Liver (tissue), 9 donors: ENCODE data around the gene MAPK8. TPM values are rescaled to one million over a fixed set of nuclear protein-coding genes. Genes with fewer than 3 reads are reported as not detected.

ENCODE experiments used
- DNase-seq: peaks from one replicate; pipeline ENCODE4 v3.0.0-alpha.2; 2017; ENCODE audit warnings: low spot score
- H3K27ac ChIP-seq, 2 donors: one replicate each; pipeline ENCODE4 v1.7.0; 2013; ENCODE audit warnings: inconsistent platforms in 2 of 2, low read length in 2 of 2, control low read depth in 1 of 2, low read depth in 1 of 2, mild to moderate bottlenecking in 1 of 2
- H3K27me3 ChIP-seq, 4 donors: one replicate each; pipeline versions ENCODE4 v1.6.1 to v1.7.0; 2013; ENCODE audit warnings: low read length in 3 of 4, inconsistent platforms in 1 of 4, mild to moderate bottlenecking in 1 of 4, moderate library complexity in 1 of 4; ENCODE audit not compliant: control insufficient read depth in 4 of 4, insufficient read depth in 4 of 4
- H3K36me3 ChIP-seq, 4 donors: one replicate each; pipeline versions ENCODE4 v1.6.1 to v1.7.0; 2013; ENCODE audit warnings: low read length in 3 of 4, mild to moderate bottlenecking in 3 of 4, low read depth in 1 of 4, moderate library complexity in 1 of 4; ENCODE audit not compliant: control insufficient read depth in 4 of 4, insufficient read depth in 3 of 4
- H3K4me1 ChIP-seq, 4 donors: one replicate each; pipeline versions ENCODE4 v1.6.1 to v1.7.0; 2013; ENCODE audit warnings: low read length in 3 of 4, mild to moderate bottlenecking in 3 of 4, moderate library complexity in 1 of 4; ENCODE audit not compliant: control insufficient read depth in 4 of 4, insufficient read depth in 4 of 4
- H3K4me3 ChIP-seq, 3 donors: one replicate each; pipeline versions ENCODE4 v1.6.1 to v1.7.0; 2013; ENCODE audit warnings: low read length in 3 of 3, control low read depth in 1 of 3, low read depth in 1 of 3, mild to moderate bottlenecking in 1 of 3
- H3K9ac ChIP-seq, 2 donors: one replicate each; pipeline ENCODE4 v1.7.0; 2013; ENCODE audit warnings: low read length in 2 of 2, mild to moderate bottlenecking in 2 of 2, moderate library complexity in 2 of 2, control low read depth in 1 of 2, low read depth in 1 of 2
- H3K9me3 ChIP-seq, 4 donors: one replicate each; pipeline versions ENCODE4 v1.6.1 to v1.7.0; 2013; ENCODE audit warnings: low read length in 3 of 4; ENCODE audit not compliant: control insufficient read depth in 4 of 4
- EGR1 ChIP-seq, 2 donors: IDR thresholded peaks; 2 replicates each; pipeline ENCODE4 v1.6.1; 2016 to 2018; ENCODE audit warnings: antibody characterized with exemption in 2 of 2, low read depth in 2 of 2
- FOXA1 ChIP-seq: IDR thresholded peaks from 2 replicates; pipeline ENCODE4 v1.6.1; 2016; ENCODE audit warnings: antibody characterized with exemption
- FOXA2 ChIP-seq: IDR thresholded peaks from 2 replicates; pipeline ENCODE4 v1.6.1; 2016; ENCODE audit warnings: antibody characterized with exemption
- GABPA ChIP-seq, 2 donors: IDR thresholded peaks in 1 of 2; conservative IDR thresholded peaks in 1 of 2; 2 replicates each; pipeline ENCODE4 v1.6.1; 2016; ENCODE audit warnings: antibody characterized with exemption in 2 of 2, mild to moderate bottlenecking in 1 of 2, moderate library complexity in 1 of 2
- HNF4A ChIP-seq, 2 donors: conservative IDR thresholded peaks; 2 replicates each; pipeline ENCODE4 v1.6.1; 2016; ENCODE audit warnings: antibody characterized with exemption in 2 of 2, mild to moderate bottlenecking in 2 of 2
- HNF4G ChIP-seq: IDR thresholded peaks from 2 replicates; pipeline ENCODE4 v1.6.1; 2016; ENCODE audit warnings: antibody characterized with exemption
- JUND ChIP-seq, 2 donors: IDR thresholded peaks; 2 replicates each; pipeline ENCODE4 v1.6.1; 2016; ENCODE audit warnings: antibody characterized with exemption in 2 of 2
- NR2F2 ChIP-seq: IDR thresholded peaks from 2 replicates; pipeline ENCODE4 v1.6.1; 2016; ENCODE audit warnings: antibody characterized with exemption
- RAD21 ChIP-seq, 2 donors: IDR thresholded peaks; 2 replicates each; pipeline ENCODE4 v1.6.1; 2016; ENCODE audit warnings: antibody characterized with exemption in 2 of 2, mild to moderate bottlenecking in 2 of 2
- RXRA ChIP-seq, 2 donors: IDR thresholded peaks; 2 replicates each; pipeline ENCODE4 v1.6.1; 2017 to 2018; ENCODE audit warnings: antibody characterized with exemption in 2 of 2, mild to moderate bottlenecking in 1 of 2
- SP1 ChIP-seq: IDR thresholded peaks from 2 replicates; pipeline ENCODE4 v1.6.1; 2018; ENCODE audit warnings: antibody characterized with exemption, mild to moderate bottlenecking
- TAF1 ChIP-seq: conservative IDR thresholded peaks from 2 replicates; pipeline ENCODE4 v1.6.1; 2016; ENCODE audit warnings: antibody characterized with exemption, mild to moderate bottlenecking
- YY1 ChIP-seq: IDR thresholded peaks from 2 replicates; pipeline ENCODE4 v1.6.1; 2016; ENCODE audit warnings: antibody characterized with exemption, mild to moderate bottlenecking
- WGBS: extraction: QIAGEN DNeasy Blood & Tissue Kit; methylation state at CpG from one replicate; pipeline ENCODE4 v1.1.7; 2013; 5-methylcytosine and 5-hydroxymethylcytosine counted together
- polyA plus RNA-seq, 2 donors: library from polyadenylated mRNA; stranded (reverse) in 1 of 2; unstranded in 1 of 2; fragments of 200-250 nt in 1 of 2; fragments of >200 nt in 1 of 2; fragmentation: Nextera tagmentation in 1 of 2; extraction: Ambion mirVana in 1 of 2; gene quantifications; one replicate each; pipeline versions ENCODE4 v1.2.1 to v1.2.3, GENCODE V29; 2013 to 2015
- total RNA-seq, 2 donors: library from RNA; depleted of rRNA; stranded (reverse); fragments of >200 nt; gene quantifications; one replicate each; pipeline ENCODE4 v1.2.3, GENCODE V29; 2014
- TF ChIP-seq, protein P1 (sequence below): fragments of 150-350 bp; IDR thresholded peaks from 2 replicates; pipeline ENCODE4 v1.5.1; 2017; ENCODE audit warnings: improper control_type of control experiment, low read depth, low read length; ENCODE audit not compliant: missing input control
- TF ChIP-seq, protein P2 (sequence below): IDR thresholded peaks from 2 replicates; pipeline ENCODE4 v1.6.1; 2016; ENCODE audit warnings: antibody characterized with exemption
- TF ChIP-seq, protein P3 (sequence below): IDR thresholded peaks from 2 replicates; pipeline ENCODE4 v1.6.1; 2016; ENCODE audit warnings: antibody characterized with exemption, mild to moderate bottlenecking
- TF ChIP-seq, protein P4 (sequence below): IDR thresholded peaks from 2 replicates; pipeline ENCODE4 v1.6.1; 2016; ENCODE audit warnings: antibody characterized with exemption
- TF ChIP-seq, protein P5 (sequence below): IDR thresholded peaks from 2 replicates; pipeline ENCODE4 v1.6.1; 2016; ENCODE audit warnings: antibody characterized with exemption
- donor health status: healthy.
- donor health status: healthy.
- donor health status: healthy.
- donor health status: healthy.
- donor health status: healthy.

The MAPK8 gene
- total and polyA plus RNA-seq, 4 donors: 14.9 to 51.6 (median 24.8) TPM

DNA sequence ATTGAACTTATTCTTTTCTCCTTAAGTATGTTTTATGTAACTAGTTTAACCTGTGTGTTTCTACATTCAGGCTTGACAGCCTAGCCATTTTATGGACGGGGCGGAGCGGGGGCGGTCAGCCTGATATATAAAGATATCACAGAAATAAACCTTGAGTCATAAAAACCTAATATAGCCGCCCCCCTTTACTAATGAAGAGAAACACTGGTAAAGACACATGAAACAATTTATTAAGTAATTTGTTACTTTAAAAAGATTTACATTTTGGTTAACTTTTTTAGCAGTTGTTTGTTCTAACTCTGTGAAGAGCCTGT is 84.0 kb downstream of the MAPK8 start:
- no peaks in the 10 kb centered on the region for H3K36me3 ChIP-seq
- no peak for DNase-seq
- no peak overlapping the region for H3K9ac ChIP-seq
- no peaks in the 10 kb centered on the region for H3K4me1 ChIP-seq
- no peak for TF ChIP-seq RXRA (IDR thresholded peaks at IDR 0.05)
- TF ChIP-seq, protein P1, sequence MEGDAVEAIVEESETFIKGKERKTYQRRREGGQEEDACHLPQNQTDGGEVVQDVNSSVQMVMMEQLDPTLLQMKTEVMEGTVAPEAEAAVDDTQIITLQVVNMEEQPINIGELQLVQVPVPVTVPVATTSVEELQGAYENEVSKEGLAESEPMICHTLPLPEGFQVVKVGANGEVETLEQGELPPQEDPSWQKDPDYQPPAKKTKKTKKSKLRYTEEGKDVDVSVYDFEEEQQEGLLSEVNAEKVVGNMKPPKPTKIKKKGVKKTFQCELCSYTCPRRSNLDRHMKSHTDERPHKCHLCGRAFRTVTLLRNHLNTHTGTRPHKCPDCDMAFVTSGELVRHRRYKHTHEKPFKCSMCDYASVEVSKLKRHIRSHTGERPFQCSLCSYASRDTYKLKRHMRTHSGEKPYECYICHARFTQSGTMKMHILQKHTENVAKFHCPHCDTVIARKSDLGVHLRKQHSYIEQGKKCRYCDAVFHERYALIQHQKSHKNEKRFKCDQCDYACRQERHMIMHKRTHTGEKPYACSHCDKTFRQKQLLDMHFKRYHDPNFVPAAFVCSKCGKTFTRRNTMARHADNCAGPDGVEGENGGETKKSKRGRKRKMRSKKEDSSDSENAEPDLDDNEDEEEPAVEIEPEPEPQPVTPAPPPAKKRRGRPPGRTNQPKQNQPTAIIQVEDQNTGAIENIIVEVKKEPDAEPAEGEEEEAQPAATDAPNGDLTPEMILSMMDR: no peak
- TF ChIP-seq NR2F2: no peak
- TF ChIP-seq, protein P2, sequence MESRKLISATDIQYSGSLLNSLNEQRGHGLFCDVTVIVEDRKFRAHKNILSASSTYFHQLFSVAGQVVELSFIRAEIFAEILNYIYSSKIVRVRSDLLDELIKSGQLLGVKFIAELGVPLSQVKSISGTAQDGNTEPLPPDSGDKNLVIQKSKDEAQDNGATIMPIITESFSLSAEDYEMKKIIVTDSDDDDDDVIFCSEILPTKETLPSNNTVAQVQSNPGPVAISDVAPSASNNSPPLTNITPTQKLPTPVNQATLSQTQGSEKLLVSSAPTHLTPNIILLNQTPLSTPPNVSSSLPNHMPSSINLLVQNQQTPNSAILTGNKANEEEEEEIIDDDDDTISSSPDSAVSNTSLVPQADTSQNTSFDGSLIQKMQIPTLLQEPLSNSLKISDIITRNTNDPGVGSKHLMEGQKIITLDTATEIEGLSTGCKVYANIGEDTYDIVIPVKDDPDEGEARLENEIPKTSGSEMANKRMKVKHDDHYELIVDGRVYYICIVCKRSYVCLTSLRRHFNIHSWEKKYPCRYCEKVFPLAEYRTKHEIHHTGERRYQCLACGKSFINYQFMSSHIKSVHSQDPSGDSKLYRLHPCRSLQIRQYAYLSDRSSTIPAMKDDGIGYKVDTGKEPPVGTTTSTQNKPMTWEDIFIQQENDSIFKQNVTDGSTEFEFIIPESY: no peak
- TF ChIP-seq FOXA2: no peak
- no peak for TF ChIP-seq HNF4A (conservative IDR thresholded peaks at IDR 0.05)
- TF ChIP-seq YY1: no peak
- TF ChIP-seq RAD21 (IDR thresholded peaks at IDR 0.05): no peak
- TF ChIP-seq GABPA (IDR thresholded peaks at IDR 0.05 in 1 of 2, conservative IDR thresholded peaks at IDR 0.05 in 1 of 2): no peak
- TF ChIP-seq EGR1 (IDR thresholded peaks at IDR 0.05; ENCODE audit: low read depth in 2 of 2): no peak
- TF ChIP-seq FOXA1: no peak
- TF ChIP-seq HNF4G: no peak
- no peak for TF ChIP-seq TAF1
- no peak for TF ChIP-seq SP1
- no peak for TF ChIP-seq JUND (IDR thresholded peaks at IDR 0.05)
- TF ChIP-seq, protein P3, sequence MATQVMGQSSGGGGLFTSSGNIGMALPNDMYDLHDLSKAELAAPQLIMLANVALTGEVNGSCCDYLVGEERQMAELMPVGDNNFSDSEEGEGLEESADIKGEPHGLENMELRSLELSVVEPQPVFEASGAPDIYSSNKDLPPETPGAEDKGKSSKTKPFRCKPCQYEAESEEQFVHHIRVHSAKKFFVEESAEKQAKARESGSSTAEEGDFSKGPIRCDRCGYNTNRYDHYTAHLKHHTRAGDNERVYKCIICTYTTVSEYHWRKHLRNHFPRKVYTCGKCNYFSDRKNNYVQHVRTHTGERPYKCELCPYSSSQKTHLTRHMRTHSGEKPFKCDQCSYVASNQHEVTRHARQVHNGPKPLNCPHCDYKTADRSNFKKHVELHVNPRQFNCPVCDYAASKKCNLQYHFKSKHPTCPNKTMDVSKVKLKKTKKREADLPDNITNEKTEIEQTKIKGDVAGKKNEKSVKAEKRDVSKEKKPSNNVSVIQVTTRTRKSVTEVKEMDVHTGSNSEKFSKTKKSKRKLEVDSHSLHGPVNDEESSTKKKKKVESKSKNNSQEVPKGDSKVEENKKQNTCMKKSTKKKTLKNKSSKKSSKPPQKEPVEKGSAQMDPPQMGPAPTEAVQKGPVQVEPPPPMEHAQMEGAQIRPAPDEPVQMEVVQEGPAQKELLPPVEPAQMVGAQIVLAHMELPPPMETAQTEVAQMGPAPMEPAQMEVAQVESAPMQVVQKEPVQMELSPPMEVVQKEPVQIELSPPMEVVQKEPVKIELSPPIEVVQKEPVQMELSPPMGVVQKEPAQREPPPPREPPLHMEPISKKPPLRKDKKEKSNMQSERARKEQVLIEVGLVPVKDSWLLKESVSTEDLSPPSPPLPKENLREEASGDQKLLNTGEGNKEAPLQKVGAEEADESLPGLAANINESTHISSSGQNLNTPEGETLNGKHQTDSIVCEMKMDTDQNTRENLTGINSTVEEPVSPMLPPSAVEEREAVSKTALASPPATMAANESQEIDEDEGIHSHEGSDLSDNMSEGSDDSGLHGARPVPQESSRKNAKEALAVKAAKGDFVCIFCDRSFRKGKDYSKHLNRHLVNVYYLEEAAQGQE: no peak
- TF ChIP-seq, protein P4, sequence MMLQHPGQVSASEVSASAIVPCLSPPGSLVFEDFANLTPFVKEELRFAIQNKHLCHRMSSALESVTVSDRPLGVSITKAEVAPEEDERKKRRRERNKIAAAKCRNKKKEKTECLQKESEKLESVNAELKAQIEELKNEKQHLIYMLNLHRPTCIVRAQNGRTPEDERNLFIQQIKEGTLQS: no peak
- TF ChIP-seq, protein P5, sequence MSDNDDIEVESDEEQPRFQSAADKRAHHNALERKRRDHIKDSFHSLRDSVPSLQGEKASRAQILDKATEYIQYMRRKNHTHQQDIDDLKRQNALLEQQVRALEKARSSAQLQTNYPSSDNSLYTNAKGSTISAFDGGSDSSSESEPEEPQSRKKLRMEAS: no peak
- no peaks in the 10 kb centered on the region for H3K27me3 ChIP-seq
- H3K4me3 ChIP-seq: no peak overlapping the region
- no peak overlapping the region for H3K27ac ChIP-seq
- no peaks in the 10 kb centered on the region for H3K9me3 ChIP-seq
- 93% methylated on average over 5 of the region's 5 CpGs for WGBS
